Measurements from ENCODE around the gene TTC23.

TTC23 gene

GRCh38 chr15:99134317-99134821, 115.0 kb downstream of the TTC23 start:
- ATAC-seq (no peak), DNase-seq (no peak)
- Mint-ChIP-seq H3K4me3 (no peak overlapping the region), H3K36me3 (ENCODE audit: low read depth) (no peaks in the 10 kb centered on the region), H3K9me3 (no peaks in the 10 kb centered on the region), H3K27ac (no peak overlapping the region), H3K4me1 (peaks cover 7% of the 10 kb centered on the region), H3K27me3 (no peaks in the 10 kb centered on the region)

GRCh38 chr15:99132634-99133287, 116.6 kb downstream of the TTC23 start:
- ATAC-seq, result no peak
- no peaks in the 10 kb centered on the region for H3K36me3 Mint-ChIP-seq (ENCODE audit: low read depth)
- H3K27ac Mint-ChIP-seq, result no peak overlapping the region
- no peak overlapping the region for H3K4me3 Mint-ChIP-seq
- H3K27me3 Mint-ChIP-seq, result no peaks in the 10 kb centered on the region
- peaks cover 7% of the 10 kb centered on the region for H3K4me1 Mint-ChIP-seq
- H3K9me3 Mint-ChIP-seq, result no peaks in the 10 kb centered on the region
- no peak for DNase-seq

DNA sequence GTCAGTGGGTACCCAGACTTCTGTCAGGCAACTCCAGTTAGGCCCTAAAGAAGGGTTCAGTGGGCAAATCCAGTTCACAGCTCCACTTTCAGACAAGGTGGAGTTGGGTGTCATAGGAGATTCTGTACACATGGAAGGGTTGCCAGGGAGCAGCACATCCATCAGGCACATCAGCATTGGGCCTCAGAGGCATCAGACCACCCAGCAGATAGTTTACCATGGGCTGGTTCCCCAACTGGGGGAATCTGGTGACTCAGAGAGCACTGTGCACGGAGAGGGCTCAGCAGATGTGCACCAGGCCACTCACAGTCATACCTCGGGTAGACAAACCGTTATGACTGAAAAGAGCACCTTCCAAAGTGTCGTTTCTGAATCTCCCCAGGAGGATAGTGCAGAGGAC, 117.3 kb downstream of the TTC23 start:
- Mint-ChIP-seq H3K4me1 (peaks cover 7% of the 10 kb centered on the region), H3K27me3 (no peaks in the 10 kb centered on the region), H3K27ac (no peak overlapping the region), H3K9me3 (no peaks in the 10 kb centered on the region), H3K36me3 (ENCODE audit: low read depth) (no peaks in the 10 kb centered on the region), H3K4me3 (no peak overlapping the region)
- ATAC-seq (no peak), DNase-seq (no peak)

DNA sequence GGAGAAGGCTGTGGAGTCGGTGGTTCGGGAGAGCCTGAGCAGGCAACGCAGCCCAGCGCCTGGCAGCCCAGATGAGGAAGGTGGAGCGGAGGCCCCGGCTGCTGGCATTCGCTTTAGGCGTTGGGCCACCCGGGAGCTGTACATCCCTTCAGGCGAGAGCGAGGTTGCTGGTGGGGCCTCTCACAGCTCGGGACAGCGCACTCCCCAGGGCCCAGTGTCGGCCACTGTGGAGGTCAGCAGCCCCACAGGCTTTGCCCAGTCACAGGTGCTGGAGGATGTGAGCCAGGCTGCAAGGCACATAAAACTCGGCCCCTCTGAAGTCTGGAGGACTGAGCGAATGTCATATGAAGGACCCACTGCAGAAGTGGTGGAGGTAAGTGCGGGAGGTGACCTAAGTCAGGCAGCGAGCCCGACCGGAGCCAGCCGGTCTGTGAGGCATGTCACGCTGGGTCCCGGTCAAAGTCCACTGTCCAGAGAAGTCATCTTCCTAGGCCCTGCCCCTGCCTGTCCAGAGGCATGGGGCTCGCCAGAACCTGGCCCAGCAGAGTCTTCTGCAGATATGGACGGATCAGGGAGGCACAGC, 117.8 kb downstream of the TTC23 start:
- DNase-seq (no peak), ATAC-seq (no peak)
- Mint-ChIP-seq H3K9me3 (no peaks in the 10 kb centered on the region), H3K27me3 (no peaks in the 10 kb centered on the region), H3K4me3 (no peak overlapping the region), H3K27ac (no peak overlapping the region), H3K4me1 (peaks cover 7% of the 10 kb centered on the region), H3K36me3 (ENCODE audit: low read depth) (no peaks in the 10 kb centered on the region)

DNA sequence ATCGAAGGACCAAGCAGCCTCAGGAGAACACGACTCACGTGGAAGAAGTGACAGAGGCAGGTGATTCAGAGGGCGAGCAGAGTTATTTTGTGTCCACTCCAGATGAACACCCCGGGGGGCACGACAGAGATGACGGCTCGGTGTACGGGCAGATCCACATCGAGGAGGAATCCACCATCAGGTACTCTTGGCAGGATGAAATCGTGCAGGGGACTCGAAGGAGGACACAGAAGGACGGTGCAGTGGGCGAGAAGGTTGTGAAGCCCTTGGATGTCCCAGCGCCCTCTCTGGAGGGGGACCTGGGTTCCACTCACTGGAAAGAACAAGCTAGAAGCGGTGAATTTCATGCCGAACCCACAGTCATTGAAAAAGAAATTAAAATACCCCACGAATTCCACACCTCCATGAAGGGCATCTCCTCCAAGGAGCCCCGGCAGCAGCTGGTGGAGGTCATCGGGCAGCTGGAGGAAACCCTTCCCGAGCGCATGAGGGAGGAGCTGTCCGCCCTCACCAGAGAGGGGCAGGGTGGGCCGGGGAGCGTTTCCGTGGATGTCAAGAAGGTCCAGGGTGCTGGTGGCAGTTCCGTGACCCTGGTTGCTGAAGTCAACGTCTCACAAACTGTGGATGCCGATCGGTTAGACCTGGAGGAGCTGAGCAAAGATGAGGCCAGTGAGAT, 118.5 kb downstream of the TTC23 start:
- no peak for ATAC-seq
- H3K36me3 Mint-ChIP-seq (ENCODE audit: low read depth), result no peaks in the 10 kb centered on the region
- H3K4me3 Mint-ChIP-seq, result no peak overlapping the region
- peak overlapping the region; percentile 57 for H3K27ac Mint-ChIP-seq
- DNase-seq, result no peak
- peaks cover 7% of the 10 kb centered on the region for H3K4me1 Mint-ChIP-seq
- no peaks in the 10 kb centered on the region for H3K27me3 Mint-ChIP-seq
- no peaks in the 10 kb centered on the region for H3K9me3 Mint-ChIP-seq

DNA sequence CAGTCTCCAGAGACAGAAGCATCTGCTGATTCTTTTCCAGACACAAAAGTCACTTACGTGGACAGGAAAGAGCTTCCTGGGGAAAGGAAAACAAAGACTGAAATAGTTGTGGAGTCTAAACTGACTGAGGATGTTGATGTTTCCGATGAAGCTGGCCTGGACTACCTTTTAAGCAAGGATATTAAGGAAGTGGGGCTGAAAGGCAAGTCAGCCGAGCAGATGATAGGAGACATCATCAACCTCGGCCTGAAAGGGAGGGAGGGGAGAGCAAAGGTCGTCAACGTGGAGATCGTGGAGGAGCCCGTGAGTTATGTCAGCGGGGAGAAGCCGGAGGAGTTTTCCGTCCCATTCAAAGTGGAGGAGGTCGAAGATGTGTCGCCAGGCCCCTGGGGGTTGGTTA, 119.1 kb downstream of the TTC23 start:
- peaks cover 7% of the 10 kb centered on the region for H3K4me1 Mint-ChIP-seq
- no peaks in the 10 kb centered on the region for H3K36me3 Mint-ChIP-seq (ENCODE audit: low read depth)

DNA sequence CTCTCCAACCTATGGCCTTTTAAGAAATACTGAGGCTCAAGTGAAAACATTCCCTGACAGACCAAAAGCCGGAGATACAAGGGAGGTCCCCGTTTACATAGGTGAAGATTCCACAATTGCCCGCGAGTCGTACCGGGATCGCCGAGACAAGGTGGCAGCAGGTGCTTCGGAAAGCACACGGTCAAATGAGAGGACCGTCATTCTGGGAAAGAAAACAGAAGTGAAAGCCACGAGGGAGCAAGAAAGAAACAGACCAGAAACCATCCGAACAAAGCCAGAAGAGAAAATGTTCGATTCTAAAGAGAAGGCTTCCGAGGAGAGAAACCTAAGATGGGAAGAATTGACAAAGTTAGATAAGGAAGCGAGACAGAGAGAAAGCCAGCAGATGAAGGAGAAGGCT, 119.7 kb downstream of the TTC23 start:
- no peaks in the 10 kb centered on the region for H3K36me3 Mint-ChIP-seq (ENCODE audit: low read depth)
- no peaks in the 10 kb centered on the region for H3K27me3 Mint-ChIP-seq
- no peak overlapping the region for H3K4me3 Mint-ChIP-seq
- ATAC-seq, result no peak
- H3K27ac Mint-ChIP-seq, result no peak overlapping the region
- DNase-seq, result no peak
- peaks cover 7% of the 10 kb centered on the region for H3K4me1 Mint-ChIP-seq
- no peaks in the 10 kb centered on the region for H3K9me3 Mint-ChIP-seq

More for the DNA sequence above, 119.1 kb downstream of the TTC23 start:
- no peak overlapping the region for H3K4me3 Mint-ChIP-seq
- no peak overlapping the region for H3K27ac Mint-ChIP-seq
- no peaks in the 10 kb centered on the region for H3K27me3 Mint-ChIP-seq
- ATAC-seq (no peak), DNase-seq (no peak)
- H3K9me3 Mint-ChIP-seq, result no peaks in the 10 kb centered on the region

- Mint-ChIP-seq H3K9me3 (no peaks in the 10 kb centered on the region), H3K27ac (no peak overlapping the region), H3K27me3 (peaks cover 2% of the 10 kb centered on the region), H3K4me1 (peaks cover 7% of the 10 kb centered on the region), H3K36me3 (ENCODE audit: low read depth) (no peaks in the 10 kb centered on the region), H3K4me3 (no peak overlapping the region)
- no peak for DNase-seq
- ATAC-seq, result no peak
Measured at GRCh38 chr15:99128411-99128810, 121.0 kb downstream of the TTC23 start.

DNA sequence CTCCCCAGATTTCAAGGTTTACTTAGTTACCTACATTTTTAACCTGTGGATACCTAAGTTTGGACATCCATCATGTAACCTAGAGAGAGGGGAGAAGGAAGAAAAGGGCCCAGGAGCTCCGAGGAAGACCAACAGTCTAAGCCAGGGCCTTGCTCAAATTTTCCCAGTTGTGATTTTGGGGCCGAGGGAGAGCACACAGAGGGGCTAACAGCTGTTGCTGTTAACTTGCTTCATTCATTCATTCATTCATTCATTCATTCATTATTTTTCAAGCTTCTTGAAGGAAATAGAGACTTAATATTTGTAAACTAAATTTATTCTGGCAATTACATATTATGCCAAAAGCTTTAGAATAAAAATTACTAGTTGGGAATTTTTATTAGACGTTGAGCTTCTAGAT, 121.6 kb downstream of the TTC23 start:
- Mint-ChIP-seq H3K4me3 (no peak overlapping the region), H3K9me3 (no peaks in the 10 kb centered on the region), H3K27me3 (peaks cover 2% of the 10 kb centered on the region), H3K4me1 (peaks cover 7% of the 10 kb centered on the region), H3K27ac (no peak overlapping the region), H3K36me3 (ENCODE audit: low read depth) (no peaks in the 10 kb centered on the region)
- ATAC-seq (no peak), DNase-seq (no peak)

DNA sequence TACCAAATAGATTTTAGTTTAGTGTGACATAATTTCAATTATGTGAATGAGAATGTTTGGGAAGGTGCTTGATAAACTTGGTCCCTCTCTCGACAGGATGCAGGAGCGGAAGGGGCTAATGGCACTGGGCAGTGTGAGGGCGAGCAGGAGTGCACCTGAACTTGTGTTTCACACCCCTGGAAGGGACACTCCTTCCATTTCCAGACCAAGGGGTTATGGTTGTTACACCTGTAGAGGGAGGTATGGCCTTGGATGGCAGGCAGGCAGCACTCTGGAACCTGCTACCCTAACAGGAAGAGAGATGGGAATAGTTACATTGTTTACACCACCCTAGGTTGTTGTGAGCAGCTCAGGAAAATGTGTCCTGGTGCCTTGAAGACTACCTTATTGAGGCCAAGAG, 122.5 kb downstream of the TTC23 start:
- H3K27ac Mint-ChIP-seq, result no peak overlapping the region
- H3K4me1 Mint-ChIP-seq, result peaks cover 7% of the 10 kb centered on the region
- H3K36me3 Mint-ChIP-seq (ENCODE audit: low read depth), result no peaks in the 10 kb centered on the region
- no peaks in the 10 kb centered on the region for H3K9me3 Mint-ChIP-seq
- ATAC-seq (no peak), DNase-seq (no peak)
- no peak overlapping the region for H3K4me3 Mint-ChIP-seq
- peaks cover 2% of the 10 kb centered on the region for H3K27me3 Mint-ChIP-seq

DNA sequence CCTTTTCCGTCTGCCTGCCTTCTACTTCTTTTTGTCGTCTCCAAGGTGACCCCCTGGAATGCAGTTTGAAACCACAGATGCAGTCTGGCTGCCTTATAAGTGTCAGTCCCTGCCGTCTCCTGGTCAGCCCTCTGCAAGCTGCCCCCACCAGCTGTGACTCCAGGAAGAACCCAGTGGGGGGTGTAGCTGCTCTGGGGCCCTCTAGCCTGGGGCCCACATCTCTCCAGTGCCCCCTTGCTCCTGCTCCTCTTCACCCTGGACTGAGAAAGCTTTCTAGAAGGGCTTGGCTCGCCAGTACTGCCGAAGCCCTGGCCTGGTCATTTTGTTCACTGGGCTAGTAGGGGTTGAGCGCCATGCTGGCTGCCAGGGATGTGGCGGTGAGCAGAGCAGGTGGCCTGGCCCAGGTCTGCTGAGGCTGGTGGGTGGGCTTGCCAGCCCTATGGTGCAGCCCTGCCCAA, 123.2 kb downstream of the TTC23 start:
- H3K4me1 Mint-ChIP-seq, result peaks cover 7% of the 10 kb centered on the region
- no peak overlapping the region for H3K4me3 Mint-ChIP-seq
- peaks cover 2% of the 10 kb centered on the region for H3K27me3 Mint-ChIP-seq
- H3K9me3 Mint-ChIP-seq, result no peaks in the 10 kb centered on the region
- DNase-seq (no peak), ATAC-seq (no peak)
- no peaks in the 10 kb centered on the region for H3K36me3 Mint-ChIP-seq (ENCODE audit: low read depth)
- no peak overlapping the region for H3K27ac Mint-ChIP-seq

GRCh38 chr15:99125061-99125891, 124.1 kb downstream of the TTC23 start:
- Mint-ChIP-seq H3K4me3 (no peak overlapping the region), H3K27me3 (peaks cover 2% of the 10 kb centered on the region), H3K36me3 (ENCODE audit: low read depth) (no peaks in the 10 kb centered on the region), H3K9me3 (no peaks in the 10 kb centered on the region), H3K4me1 (peaks cover under 1% of the 10 kb centered on the region), H3K27ac (no peak overlapping the region)
- ATAC-seq (no peak), DNase-seq (no peak)

- ATAC-seq (no peak), DNase-seq (no peak)
- Mint-ChIP-seq H3K27ac (no peak overlapping the region), H3K9me3 (no peaks in the 10 kb centered on the region), H3K4me3 (no peak overlapping the region), H3K27me3 (peaks cover 2% of the 10 kb centered on the region), H3K4me1 (no peaks in the 10 kb centered on the region), H3K36me3 (ENCODE audit: low read depth) (no peaks in the 10 kb centered on the region)
Measured at GRCh38 chr15:99124641-99125040, 124.7 kb downstream of the TTC23 start.

GRCh38 chr15:99123713-99124451, 125.5 kb downstream of the TTC23 start:
- no peak for ATAC-seq
- H3K4me3 Mint-ChIP-seq, result no peak overlapping the region
- no peaks in the 10 kb centered on the region for H3K36me3 Mint-ChIP-seq (ENCODE audit: low read depth)
- H3K27me3 Mint-ChIP-seq, result peaks cover 2% of the 10 kb centered on the region
- no peak overlapping the region for H3K27ac Mint-ChIP-seq
- no peaks in the 10 kb centered on the region for H3K9me3 Mint-ChIP-seq
- no peak for DNase-seq
- H3K4me1 Mint-ChIP-seq, result no peaks in the 10 kb centered on the region

All from activated naive CD8-positive, alpha-beta T cell treated with anti-CD3 and anti-CD28 coated beads, Interleukin-2, amount 50 U/mL, for 24 hours (primary cell).